PC-9 (cell line): ENCODE measurements around the gene MBD3L3. TPM values are rescaled to one million over a fixed set of nuclear protein-coding genes. Genes with fewer than 3 reads are reported as not detected.
"Not testable (repeated sequence)": the region's sequence is repeated elsewhere in the genome, so short reads cannot be mapped to it uniquely, and the experiment has no call there.

Source experiments
- BruUV-seq: library from RNA; stranded (reverse); fragments of 400-500 nt; replicated peaks from 2 replicates; lab custom pipeline; 2021; lab: Mats Ljungman, UMichigan
- CTCF ChIA-PET: fragments of 300-600 bp; sonication (Branson Sonifier 250); formaldehyde crosslinking; loops from one replicate; lab custom pipeline; 2022; ENCODE audit warnings: antibody characterized with exemption; lab: Charles Lee
- POLR2A ChIA-PET: fragments of 300-600 bp; sonication (Branson Sonifier 250); formaldehyde crosslinking; loops from one replicate; lab custom pipeline; 2022; ENCODE audit warnings: antibody characterized with exemption; ENCODE audit not compliant: unreplicated experiment; lab: Charles Lee
- DNase-seq, 2 experiments: peaks; one replicate each; pipeline versions ENCODE4 v3.0.0 to v3.0.0-alpha.2; 2015 to 2022; ENCODE audit warnings: mixed read lengths in 1 of 2
- H2AFZ ChIP-seq: fragments of 200-600 bp; sonication (generic); 2 replicates; pipeline ENCODE4 v1.8.1; 2017; ENCODE audit warnings: antibody characterized with exemption
- H3F3A ChIP-seq: fragments of 200-600 bp; sonication (generic); 2 replicates; pipeline ENCODE4 v1.8.1; 2017; ENCODE audit warnings: antibody characterized with exemption, mild to moderate bottlenecking, low read depth; ENCODE audit not compliant: insufficient read depth
- H3K27ac ChIP-seq: fragments of 200-600 bp; sonication (generic); 2 replicates; pipeline ENCODE4 v1.6.1; 2016; ENCODE audit warnings: mixed run types
- H3K27me3 ChIP-seq: fragments of 200-600 bp; sonication (generic); 2 replicates; pipeline ENCODE4 v1.6.1; 2016; ENCODE audit warnings: low read depth, mixed run types; ENCODE audit not compliant: insufficient read depth
- H3K36me3 ChIP-seq: fragments of 200-600 bp; sonication (generic); 2 replicates; pipeline ENCODE4 v1.6.1; 2016; ENCODE audit warnings: low read depth, mixed run types
- H3K4me1 ChIP-seq: fragments of 200-600 bp; sonication (generic); replicated peaks from 2 replicates; pipeline ENCODE4 v1.6.1; 2016; ENCODE audit warnings: mixed run types; ENCODE audit not compliant: insufficient read depth
- H3K4me2 ChIP-seq: fragments of 200-600 bp; sonication (generic); 2 replicates; pipeline ENCODE4 v1.6.1; 2017; ENCODE audit warnings: mixed run types
- H3K4me3 ChIP-seq: fragments of 200-600 bp; sonication (generic); 2 replicates; pipeline ENCODE4 v1.6.1; 2016; ENCODE audit warnings: mixed run types
- H3K79me2 ChIP-seq: fragments of 200-600 bp; sonication (generic); 2 replicates; pipeline ENCODE4 v1.6.1; 2017; ENCODE audit warnings: low read depth, mixed run types
- H3K9me2 ChIP-seq: fragments of 200-600 bp; sonication (generic); 2 replicates; pipeline ENCODE4 v1.8.1; 2017; ENCODE audit warnings: mild to moderate bottlenecking; ENCODE audit not compliant: insufficient read depth
- H3K9me3 ChIP-seq: fragments of 200-600 bp; sonication (generic); 2 replicates; pipeline ENCODE4 v1.8.1; 2016; ENCODE audit warnings: low read depth; ENCODE audit not compliant: insufficient read depth
- H4K20me1 ChIP-seq: fragments of 200-600 bp; sonication (generic); 2 replicates; pipeline ENCODE4 v1.8.1; 2017; ENCODE audit not compliant: insufficient read depth
- intact Hi-C: fragments of 100-400 bp; cut with micrococcal nuclease; formaldehyde crosslinking; loops from one replicate; pipeline ENCODE4 v1.10.0; 2022; ENCODE audit not compliant: unreplicated experiment
- total RNA-seq: library from RNA; stranded (reverse); gene quantifications from 2 replicates; pipeline ENCODE4 v1.2.3, GENCODE V29; 2021

Gene MBD3L3
- total RNA-seq, 1 experiment from 2014 or later, result not detected

DNA sequence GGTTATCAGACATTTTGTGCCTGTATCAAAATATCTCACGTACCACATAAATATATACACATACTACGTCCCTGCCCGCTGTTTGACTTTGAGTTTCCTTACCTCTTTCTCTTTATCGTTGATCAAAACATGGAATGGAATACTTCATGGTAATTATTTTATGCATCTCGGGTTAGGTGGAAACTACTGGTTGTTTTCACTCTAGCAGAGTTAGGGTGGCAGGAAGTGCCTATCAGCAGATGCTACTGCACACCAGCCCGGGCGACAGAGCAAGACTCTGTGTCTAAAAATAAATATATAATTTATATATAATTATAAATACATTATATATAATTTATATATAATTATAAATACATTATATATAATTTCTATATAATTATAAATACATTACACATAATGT is 5.6 kb downstream of the MBD3L3 start:
- POLR2A ChIA-PET, H3K4me1 ChIP-seq, BruUV-seq, H3K9me2 ChIP-seq, H2AFZ ChIP-seq, H3K4me3 ChIP-seq, H3K79me2 ChIP-seq, H3K27me3 ChIP-seq, CTCF ChIA-PET, H3F3A ChIP-seq, intact Hi-C loops, H3K27ac ChIP-seq, H3K36me3 ChIP-seq, H4K20me1 ChIP-seq, DNase-seq, H3K4me2 ChIP-seq, H3K9me3 ChIP-seq: not testable (repeated sequence)

DNA sequence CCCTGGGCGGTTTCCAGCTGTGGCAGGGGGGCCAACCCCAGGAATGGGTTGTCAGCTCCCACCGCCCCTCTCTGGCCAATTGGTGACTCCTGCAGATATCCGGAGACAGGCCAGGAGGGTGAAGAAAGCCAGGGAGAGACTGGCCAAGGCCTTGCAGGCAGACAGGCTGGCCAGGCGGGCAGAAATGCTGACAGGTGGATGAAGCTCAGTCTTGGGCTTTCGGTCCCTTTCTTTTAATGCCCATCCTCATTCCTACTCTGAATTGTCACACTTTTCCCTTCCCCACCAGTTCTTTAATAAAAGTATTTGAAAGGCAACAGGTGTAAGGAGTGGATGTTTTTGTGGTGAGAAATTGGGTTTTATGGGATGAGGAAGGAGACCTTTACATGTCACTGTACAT is 7.1 kb downstream of the MBD3L3 start:
- H3K27me3 ChIP-seq, H3K27ac ChIP-seq, H3K4me1 ChIP-seq, DNase-seq, H3K9me3 ChIP-seq, CTCF ChIA-PET, POLR2A ChIA-PET, H3K9me2 ChIP-seq, H2AFZ ChIP-seq, H3K4me3 ChIP-seq, H3K4me2 ChIP-seq, H3F3A ChIP-seq, H4K20me1 ChIP-seq, BruUV-seq, intact Hi-C loops, H3K79me2 ChIP-seq, H3K36me3 ChIP-seq: not testable (repeated sequence)

DNA sequence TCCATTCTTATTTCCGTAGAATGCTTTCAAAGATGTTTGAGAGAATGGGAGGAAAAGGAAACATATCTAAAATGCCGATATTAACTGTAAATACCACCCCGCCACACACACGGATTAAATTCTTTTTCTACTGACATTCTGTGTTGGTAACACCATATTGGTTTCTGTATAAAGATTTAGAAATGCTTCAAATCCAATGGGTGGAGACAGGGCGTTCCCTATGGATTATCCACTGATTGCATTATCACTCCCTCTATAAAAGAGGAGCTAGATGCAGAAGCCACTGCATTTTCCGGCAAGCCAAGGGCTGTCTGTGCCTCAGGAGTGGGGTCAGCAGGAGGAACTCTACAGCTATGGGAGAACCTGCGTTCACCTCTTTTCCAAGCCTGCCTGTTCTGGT is 9.5 kb downstream of the MBD3L3 start, which contains the start of gene MBD3L2:
TSS of gene MBD3L2 (plus strand) at position 301 of the 400 bp plus-strand sequence. CDS start at position 354, 53 bp downstream.
- H3K27ac ChIP-seq, intact Hi-C loops, CTCF ChIA-PET, H3K36me3 ChIP-seq, BruUV-seq, H3K4me1 ChIP-seq, H3K9me3 ChIP-seq, H3K9me2 ChIP-seq, H3K79me2 ChIP-seq, POLR2A ChIA-PET, H3K27me3 ChIP-seq, H3K4me3 ChIP-seq, H2AFZ ChIP-seq, H4K20me1 ChIP-seq, DNase-seq, H3F3A ChIP-seq, H3K4me2 ChIP-seq: not testable (repeated sequence)

DNA sequence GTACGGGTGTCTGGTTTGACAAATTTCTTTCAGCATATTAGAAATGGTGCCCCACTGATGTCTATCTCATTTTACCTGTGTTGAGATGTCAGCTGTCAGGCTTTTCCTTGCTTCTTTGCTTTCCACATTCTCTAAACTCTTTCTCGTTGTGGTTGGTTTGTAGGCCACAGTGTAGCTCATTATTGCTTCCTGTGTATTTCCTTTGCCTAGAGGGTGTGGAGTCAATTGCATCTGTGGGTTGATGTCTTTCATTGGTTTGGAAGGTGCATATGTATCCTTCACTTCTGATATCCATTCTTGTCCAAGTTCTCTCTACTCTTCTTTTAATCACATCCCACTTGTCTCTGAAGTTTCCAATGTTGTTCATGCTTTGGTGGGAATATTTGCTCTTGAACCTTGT is 16.9 kb downstream of the MBD3L3 start:
- POLR2A ChIA-PET, intact Hi-C loops, H3K27me3 ChIP-seq, H3K9me2 ChIP-seq, H3K4me1 ChIP-seq, H4K20me1 ChIP-seq, DNase-seq, H2AFZ ChIP-seq, H3K4me2 ChIP-seq, H3K79me2 ChIP-seq, H3K27ac ChIP-seq, BruUV-seq, CTCF ChIA-PET, H3K36me3 ChIP-seq, H3F3A ChIP-seq, H3K4me3 ChIP-seq, H3K9me3 ChIP-seq: not testable (repeated sequence)

DNA sequence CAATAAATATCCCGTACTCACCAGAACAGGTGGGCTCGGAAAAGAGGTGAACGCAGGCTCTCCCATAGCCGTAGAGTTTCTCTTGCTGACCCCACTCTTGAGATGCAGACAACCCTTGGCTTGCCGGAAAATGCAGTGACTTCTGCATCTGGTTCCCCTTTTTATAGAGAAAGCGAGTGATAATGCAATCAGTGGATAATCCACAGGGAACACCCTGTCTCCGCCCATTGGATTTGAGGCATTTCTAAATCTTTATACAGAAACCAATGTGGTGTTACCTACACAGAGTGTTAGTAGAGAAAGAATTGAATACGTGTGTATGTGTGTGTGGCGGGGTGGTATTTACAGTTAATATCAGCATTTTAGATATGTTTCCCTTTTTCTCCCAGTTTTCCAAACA is 18.4 kb downstream of the MBD3L3 start, which contains the start of gene MBD3L4:
TSS of gene MBD3L4 (minus strand) at position 101 of the 400 bp plus-strand sequence. CDS start at position 66, 35 bp downstream.
- H3F3A ChIP-seq, H3K36me3 ChIP-seq, H4K20me1 ChIP-seq, H3K4me2 ChIP-seq, H3K79me2 ChIP-seq, H3K4me3 ChIP-seq, intact Hi-C loops, H3K27ac ChIP-seq, H2AFZ ChIP-seq, BruUV-seq, H3K9me3 ChIP-seq, H3K9me2 ChIP-seq, CTCF ChIA-PET, H3K4me1 ChIP-seq, DNase-seq, POLR2A ChIA-PET, H3K27me3 ChIP-seq: not testable (repeated sequence)

DNA sequence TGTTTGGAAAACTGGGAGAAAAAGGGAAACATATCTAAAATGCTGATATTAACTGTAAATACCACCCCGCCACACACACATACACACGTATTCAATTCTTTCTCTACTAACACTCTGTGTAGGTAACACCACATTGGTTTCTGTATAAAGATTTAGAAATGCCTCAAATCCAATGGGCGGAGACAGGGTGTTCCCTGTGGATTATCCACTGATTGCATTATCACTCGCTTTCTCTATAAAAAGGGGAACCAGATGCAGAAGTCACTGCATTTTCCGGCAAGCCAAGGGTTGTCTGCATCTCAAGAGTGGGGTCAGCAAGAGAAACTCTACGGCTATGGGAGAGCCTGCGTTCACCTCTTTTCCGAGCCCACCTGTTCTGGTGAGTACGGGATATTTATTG is 28.2 kb downstream of the MBD3L3 start, which contains the start of gene MBD3L5:
TSS of gene MBD3L5 (plus strand) at position 301 of the 400 bp plus-strand sequence. CDS start at position 335, 34 bp downstream.
- intact Hi-C loops, H3K4me3 ChIP-seq, POLR2A ChIA-PET, CTCF ChIA-PET, H3K36me3 ChIP-seq, H3K79me2 ChIP-seq, H3K9me2 ChIP-seq, H3K4me1 ChIP-seq, DNase-seq, H2AFZ ChIP-seq, H3K27ac ChIP-seq, H3K9me3 ChIP-seq, BruUV-seq, H4K20me1 ChIP-seq, H3K4me2 ChIP-seq, H3F3A ChIP-seq, H3K27me3 ChIP-seq: not testable (repeated sequence)

DNA sequence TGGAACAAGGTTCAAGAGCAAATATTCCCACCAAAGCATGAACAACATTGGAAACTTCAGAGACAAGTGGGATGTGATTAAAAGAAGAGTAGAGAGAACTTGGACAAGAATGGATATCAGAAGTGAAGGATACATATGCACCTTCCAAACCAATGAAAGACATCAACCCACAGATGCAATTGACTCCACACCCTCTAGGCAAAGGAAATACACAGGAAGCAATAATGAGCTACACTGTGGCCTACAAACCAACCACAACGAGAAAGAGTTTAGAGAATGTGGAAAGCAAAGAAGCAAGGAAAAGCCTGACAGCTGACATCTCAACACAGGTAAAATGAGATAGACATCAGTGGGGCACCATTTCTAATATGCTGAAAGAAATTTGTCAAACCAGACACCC is 29.7 kb downstream of the MBD3L3 start:
- H2AFZ ChIP-seq, BruUV-seq, H3K4me3 ChIP-seq, H3K9me3 ChIP-seq, H3K27ac ChIP-seq, H3K36me3 ChIP-seq, H3K4me2 ChIP-seq, H3K9me2 ChIP-seq, POLR2A ChIA-PET, intact Hi-C loops, H3K27me3 ChIP-seq, DNase-seq, CTCF ChIA-PET, H4K20me1 ChIP-seq, H3K79me2 ChIP-seq, H3F3A ChIP-seq, H3K4me1 ChIP-seq: not testable (repeated sequence)
